GM23248 (cell line): ENCODE results near the gene AADAC.

Experiments used
- EZH2 ChIP-seq: fragments of 200-600 bp; sonication (generic); IDR thresholded peaks from 2 replicates; pipeline ENCODE4 v1.6.1; 2018; ENCODE audit warnings: antibody characterized with exemption, mild to moderate bottlenecking; ENCODE audit not compliant: insufficient read depth, poor library complexity, severe bottlenecking
- EZH2phosphoT487 ChIP-seq: fragments of 200-600 bp; sonication (generic); IDR thresholded peaks from 2 replicates; pipeline ENCODE4 v1.6.1; 2018; ENCODE audit warnings: antibody characterized with exemption, moderate library complexity, mild to moderate bottlenecking, low read depth; ENCODE audit not compliant: insufficient read depth

GRCh38 chr3:151869181-151869580 lies 55.3 kb downstream of the AADAC start:
- TF ChIP-seq EZH2 (no peak), EZH2phosphoT487 (no peak)
